ENCODE results near the gene HDAC4. TPM values are rescaled to one million over a fixed set of nuclear protein-coding genes. Genes with fewer than 3 reads are reported as not detected.

The HDAC4 gene
- total RNA-seq, 1 experiment from 2014 or later = 47.6 TPM

DNA sequence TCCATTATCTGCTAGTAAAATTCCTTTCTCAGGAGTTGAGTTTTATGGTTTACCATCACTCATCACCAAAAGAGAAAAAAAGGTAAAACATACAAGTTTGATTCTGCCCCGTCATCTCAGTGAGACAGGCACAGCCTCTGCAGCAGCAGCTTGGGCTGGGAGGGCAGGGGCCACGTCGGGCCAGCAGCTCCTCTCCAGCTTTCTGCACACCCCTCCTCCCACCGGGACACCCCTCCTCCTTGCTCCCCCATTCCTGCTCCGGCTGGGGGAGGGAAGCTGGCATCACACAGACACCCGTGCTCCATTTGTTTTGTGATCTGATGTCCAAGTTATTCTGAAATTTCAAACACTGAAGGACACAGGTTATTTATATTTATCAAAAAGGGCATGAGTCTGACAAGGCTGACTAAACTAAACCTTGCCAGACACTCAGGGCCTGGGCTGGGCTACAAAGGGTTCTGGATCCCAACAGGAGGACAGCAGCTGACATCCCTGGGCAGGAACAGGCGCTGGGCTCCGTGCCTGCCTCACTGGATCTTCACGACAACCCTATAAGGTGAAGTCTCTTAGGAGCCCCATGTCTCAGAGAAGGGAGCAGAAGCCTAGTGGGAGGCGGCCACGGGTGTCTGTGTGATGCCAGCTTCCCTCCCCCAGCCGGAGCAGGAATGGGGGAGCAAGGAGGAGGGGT, 71.4 kb downstream of the HDAC4 start (continued):
- TF ChIP-seq RAD21 (IDR thresholded peaks at IDR 0.05; ENCODE audit: low read depth) = no peak
- no peak for TF ChIP-seq EGR1 (IDR thresholded peaks at IDR 0.05; ENCODE audit: low read depth)

DNA sequence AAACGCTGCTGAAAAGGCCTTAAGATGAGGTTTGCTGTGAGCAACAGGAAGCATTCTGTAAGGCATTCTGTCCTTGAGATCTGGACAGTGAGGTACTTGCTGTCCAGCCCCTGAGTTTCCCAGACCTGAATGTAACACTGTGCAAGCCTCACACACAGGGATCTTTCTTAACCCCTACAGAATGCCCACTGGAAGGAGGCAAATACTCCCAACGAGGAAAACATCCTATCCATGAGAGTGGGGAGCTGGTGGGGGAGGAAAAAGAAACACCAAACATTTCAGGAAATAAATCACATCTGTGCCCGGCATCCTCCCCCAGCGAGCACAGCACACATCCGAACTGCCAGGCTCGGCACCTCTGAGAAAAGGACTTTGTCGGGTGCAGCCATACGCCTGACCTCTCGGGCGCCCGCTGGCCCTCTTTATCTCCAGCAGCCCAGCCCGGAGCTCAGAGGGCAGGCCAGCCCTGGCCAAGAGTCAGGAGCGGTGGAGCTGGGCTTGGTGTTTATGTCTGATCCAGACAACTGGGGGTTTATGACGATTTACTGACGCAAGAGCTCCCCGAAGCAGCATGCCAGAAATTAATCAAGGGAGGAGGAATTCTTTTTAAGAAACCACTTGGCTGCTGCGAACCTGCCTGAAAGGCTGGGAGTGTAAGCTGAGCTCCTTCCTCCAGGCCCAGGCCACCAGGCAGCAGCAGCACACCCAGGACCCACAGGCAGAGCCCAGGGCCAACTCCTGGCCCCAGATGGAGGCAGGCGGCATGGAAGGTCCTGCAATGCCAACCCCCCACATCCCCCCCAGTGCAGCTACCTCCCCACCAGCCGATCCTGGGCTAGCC, 72.2 kb downstream of the HDAC4 start:
- no peak for ATAC-seq
- POLR2A ChIA-PET = no interaction called here
- RAD21 ChIA-PET (ENCODE audit: low non-redundant PET in 1 of 2, low total read pairs in 2 of 2, uncharacterized antibody in 2 of 2, unreplicated experiment in 2 of 2) = no interaction called here
- CTCF ChIA-PET = no interaction called here
- Histone ChIP-seq H3K79me2 (ENCODE audit: insufficient read depth, low read length) (peaks cover 16% of the 10 kb centered on the region), H3K36me3 (ENCODE audit: control insufficient read depth in 1 of 2, insufficient read depth in 2 of 2, low read length in 2 of 2) (no peaks in the 10 kb centered on the region), H3K9me3 (ENCODE audit: control insufficient read depth in 1 of 2, insufficient read depth in 1 of 2, low read depth in 1 of 2, low read length in 2 of 2) (no peaks in the 10 kb centered on the region), H3K27ac (ENCODE audit: low read depth, low read length) (no peak overlapping the region), H3K4me1 (ENCODE audit: control insufficient read depth in 1 of 2, insufficient read depth in 2 of 2, low read length in 2 of 2) (peaks cover 14 to 37% of the 10 kb centered on the region in 2 experiments; a peak in 3 of 4 replicates), H3K9me2 (ENCODE audit: insufficient read depth) (no peaks in the 10 kb centered on the region), H2AFZ (ENCODE audit: low read depth, low read length, poor library complexity, severe bottlenecking) (no peak overlapping the region), H3K4me3 (replicated peaks in 1 of 2; ENCODE audit: low read depth in 1 of 2, low read length in 2 of 2) (no peak overlapping the region), H3K27me3 (ENCODE audit: insufficient read depth, low read length) (no peaks in the 10 kb centered on the region), H4K20me1 (ENCODE audit: insufficient read depth) (no peaks in the 10 kb centered on the region), H3K9ac (ENCODE audit: low read length) (no peak overlapping the region), H3K4me2 (ENCODE audit: low read length) (no peak overlapping the region)
- TF ChIP-seq EZH2phosphoT487 (IDR thresholded peaks at IDR 0.05; ENCODE audit: borderline replicate concordance) (no peak), RAD21 (IDR thresholded peaks at IDR 0.05; ENCODE audit: low read depth) (no peak), ZNF274 (IDR thresholded peaks at IDR 0.05; ENCODE audit: low read depth, low read length) (no peak), JUND (IDR thresholded peaks at IDR 0.05) (no peak), CBX3 (IDR thresholded peaks at IDR 0.05; ENCODE audit: low read depth) (no peak)
- TF ChIP-seq, protein P1, sequence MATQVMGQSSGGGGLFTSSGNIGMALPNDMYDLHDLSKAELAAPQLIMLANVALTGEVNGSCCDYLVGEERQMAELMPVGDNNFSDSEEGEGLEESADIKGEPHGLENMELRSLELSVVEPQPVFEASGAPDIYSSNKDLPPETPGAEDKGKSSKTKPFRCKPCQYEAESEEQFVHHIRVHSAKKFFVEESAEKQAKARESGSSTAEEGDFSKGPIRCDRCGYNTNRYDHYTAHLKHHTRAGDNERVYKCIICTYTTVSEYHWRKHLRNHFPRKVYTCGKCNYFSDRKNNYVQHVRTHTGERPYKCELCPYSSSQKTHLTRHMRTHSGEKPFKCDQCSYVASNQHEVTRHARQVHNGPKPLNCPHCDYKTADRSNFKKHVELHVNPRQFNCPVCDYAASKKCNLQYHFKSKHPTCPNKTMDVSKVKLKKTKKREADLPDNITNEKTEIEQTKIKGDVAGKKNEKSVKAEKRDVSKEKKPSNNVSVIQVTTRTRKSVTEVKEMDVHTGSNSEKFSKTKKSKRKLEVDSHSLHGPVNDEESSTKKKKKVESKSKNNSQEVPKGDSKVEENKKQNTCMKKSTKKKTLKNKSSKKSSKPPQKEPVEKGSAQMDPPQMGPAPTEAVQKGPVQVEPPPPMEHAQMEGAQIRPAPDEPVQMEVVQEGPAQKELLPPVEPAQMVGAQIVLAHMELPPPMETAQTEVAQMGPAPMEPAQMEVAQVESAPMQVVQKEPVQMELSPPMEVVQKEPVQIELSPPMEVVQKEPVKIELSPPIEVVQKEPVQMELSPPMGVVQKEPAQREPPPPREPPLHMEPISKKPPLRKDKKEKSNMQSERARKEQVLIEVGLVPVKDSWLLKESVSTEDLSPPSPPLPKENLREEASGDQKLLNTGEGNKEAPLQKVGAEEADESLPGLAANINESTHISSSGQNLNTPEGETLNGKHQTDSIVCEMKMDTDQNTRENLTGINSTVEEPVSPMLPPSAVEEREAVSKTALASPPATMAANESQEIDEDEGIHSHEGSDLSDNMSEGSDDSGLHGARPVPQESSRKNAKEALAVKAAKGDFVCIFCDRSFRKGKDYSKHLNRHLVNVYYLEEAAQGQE (IDR thresholded peaks at IDR 0.05; ENCODE audit: low read depth) = no peak
- BruUV-seq (replicated peaks) = no TSS peak
- no peak for DNase-seq (ENCODE audit: low read depth, low spot score)
- intact Hi-C loops (cut with micrococcal nuclease) = no loop called here
